NOMO-1 (cell line): Measurements from ENCODE around the gene MAG.

Experiments used
- DNase-seq, 2 experiments: peaks; one replicate each; lab custom pipeline; 2025; ENCODE audit not compliant: unreplicated experiment in 2 of 2; lab: John Stamatoyannopoulos, UW

Gene MAG, protein sequence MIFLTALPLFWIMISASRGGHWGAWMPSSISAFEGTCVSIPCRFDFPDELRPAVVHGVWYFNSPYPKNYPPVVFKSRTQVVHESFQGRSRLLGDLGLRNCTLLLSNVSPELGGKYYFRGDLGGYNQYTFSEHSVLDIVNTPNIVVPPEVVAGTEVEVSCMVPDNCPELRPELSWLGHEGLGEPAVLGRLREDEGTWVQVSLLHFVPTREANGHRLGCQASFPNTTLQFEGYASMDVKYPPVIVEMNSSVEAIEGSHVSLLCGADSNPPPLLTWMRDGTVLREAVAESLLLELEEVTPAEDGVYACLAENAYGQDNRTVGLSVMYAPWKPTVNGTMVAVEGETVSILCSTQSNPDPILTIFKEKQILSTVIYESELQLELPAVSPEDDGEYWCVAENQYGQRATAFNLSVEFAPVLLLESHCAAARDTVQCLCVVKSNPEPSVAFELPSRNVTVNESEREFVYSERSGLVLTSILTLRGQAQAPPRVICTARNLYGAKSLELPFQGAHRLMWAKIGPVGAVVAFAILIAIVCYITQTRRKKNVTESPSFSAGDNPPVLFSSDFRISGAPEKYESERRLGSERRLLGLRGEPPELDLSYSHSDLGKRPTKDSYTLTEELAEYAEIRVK

DNA sequence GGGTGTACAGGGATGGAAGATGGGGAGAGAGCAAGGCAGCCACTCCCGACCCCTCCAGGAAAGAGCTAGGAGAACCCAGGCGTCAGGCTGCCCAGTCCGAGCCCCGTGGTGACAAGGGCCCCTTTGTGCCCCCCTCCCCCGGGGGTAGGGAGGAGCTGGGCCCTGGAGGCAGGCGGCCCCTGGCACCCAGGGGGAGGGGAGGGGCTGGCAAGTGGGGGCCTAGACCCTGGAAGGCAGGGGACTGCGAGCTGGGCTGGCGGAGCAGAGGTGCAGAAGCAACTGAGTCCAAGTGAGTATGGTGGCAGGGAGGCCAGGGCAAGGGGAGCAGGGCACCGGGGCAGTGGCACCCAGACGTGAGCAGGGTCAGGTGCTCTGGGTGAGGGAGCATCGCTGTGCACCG, at the start of gene MAG:
Gene MAG (plus strand): TSS at position 246 of the 400 bp plus-strand sequence. CDS start 3,248 bp downstream, outside the sequence.
- DNase-seq: no peak

DNA sequence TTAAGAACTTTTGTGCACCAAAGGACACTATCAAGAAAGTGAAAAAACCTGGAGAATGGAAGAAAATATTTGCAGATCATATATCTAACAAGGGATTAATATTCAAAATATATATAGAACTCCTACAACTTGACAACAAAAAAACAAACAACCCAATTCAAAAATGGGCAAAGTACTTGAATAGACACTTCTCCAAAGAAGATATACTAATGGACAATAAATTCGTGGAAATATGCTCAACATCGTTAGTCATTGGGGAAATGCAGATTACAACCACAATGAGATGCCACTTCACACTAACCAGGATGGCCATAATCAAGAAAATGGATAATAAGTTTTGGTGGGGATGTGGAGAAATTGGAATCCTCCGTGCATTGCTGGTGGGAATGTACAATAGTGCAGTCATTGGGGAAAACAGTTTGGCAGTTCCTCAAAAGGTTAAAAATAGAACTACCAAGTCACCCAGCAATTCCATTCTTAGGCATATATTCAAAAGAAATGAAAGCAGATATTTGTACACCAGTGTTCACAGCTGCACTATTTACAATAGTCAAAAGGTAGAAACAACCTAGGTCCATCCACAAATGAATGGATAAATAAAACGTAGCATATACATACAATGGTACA, 45.4 kb upstream of the MAG start:
- DNase-seq: no peak

DNA sequence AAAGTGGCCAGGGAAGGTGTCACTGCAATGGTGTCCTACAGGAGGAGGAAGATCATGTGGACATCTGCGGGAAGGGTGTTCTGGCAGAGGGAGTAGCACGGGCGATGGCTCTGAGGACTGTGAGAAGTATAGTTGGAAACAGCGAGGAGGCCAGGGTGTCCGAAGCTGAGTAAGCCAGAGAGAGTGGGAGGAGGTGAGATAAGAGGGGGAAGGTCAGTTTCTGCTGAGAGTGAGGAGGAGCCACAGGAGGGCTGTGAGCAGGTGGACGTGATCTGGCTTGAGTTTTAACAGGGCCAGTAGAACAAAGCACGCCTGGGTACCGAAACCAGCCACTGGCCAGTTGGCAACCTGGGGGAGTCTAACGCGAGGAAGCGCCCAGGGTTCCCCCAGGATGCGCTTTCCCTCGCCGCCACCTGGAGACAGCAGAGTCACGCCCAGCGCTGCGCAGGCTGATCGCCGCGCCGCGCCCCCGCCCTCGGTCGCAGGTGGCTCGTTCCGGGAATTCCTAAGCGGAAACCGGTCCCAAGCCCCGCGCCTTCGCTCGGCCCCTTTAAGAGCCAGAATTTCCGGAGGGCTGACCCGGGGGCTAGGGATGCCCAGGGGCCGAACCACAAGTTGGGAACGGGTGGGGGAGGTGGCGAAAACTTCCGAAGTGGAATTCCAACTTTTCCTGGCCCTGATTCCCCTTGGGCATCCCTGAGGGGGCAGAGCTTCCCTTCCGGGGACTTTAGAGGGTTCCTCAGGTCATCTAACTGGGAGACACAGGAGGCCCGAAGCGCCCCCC, 44.2 kb upstream of the MAG start:
- DNase-seq: no peak

DNA sequence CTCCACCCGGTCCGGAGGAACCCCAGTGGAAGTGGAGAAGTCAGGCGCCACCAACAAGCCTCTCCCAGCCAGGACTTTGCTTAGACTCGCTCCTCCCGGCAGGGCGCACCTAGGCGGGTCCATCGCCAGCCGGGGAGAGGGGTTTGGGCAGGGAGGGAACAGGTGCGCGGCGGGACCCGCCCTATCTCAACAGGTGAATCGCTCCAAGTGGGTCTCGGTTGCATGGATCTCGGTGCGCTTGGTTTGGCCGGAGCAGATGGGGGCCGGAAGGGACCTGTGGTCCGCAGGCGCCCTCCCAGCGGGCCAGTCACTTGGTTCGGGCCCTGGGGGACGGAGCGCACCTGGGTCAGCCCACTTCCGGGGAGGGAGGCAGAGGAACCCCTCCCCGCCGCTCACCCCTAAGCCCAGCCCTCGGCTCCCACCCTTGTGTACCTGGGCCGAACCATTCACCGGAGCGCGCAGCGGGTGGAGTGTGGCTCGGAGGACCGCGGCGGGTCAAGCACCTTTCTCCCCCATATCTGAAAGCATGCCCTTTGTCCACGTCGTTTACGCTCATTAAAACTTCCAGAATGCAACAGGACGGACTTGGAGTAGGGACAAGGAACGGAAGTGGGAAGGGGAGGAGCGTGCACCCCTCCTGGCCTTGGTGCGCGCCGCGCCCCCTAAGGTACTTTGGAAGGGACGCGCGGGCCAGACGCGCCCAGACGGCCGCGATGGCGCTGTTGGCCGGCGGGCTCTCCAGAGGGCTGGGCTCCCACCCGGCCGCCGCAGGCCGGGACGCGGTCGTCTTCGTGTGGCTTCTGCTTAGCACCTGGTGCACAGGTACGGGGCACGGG, 43.4 kb upstream of the MAG start, which contains the start of gene LSR:
Gene LSR (plus strand): TSS at position 693 of the 836 bp plus-strand sequence. CDS start 21 bp downstream, at position 714.
- no peak for DNase-seq

DNA sequence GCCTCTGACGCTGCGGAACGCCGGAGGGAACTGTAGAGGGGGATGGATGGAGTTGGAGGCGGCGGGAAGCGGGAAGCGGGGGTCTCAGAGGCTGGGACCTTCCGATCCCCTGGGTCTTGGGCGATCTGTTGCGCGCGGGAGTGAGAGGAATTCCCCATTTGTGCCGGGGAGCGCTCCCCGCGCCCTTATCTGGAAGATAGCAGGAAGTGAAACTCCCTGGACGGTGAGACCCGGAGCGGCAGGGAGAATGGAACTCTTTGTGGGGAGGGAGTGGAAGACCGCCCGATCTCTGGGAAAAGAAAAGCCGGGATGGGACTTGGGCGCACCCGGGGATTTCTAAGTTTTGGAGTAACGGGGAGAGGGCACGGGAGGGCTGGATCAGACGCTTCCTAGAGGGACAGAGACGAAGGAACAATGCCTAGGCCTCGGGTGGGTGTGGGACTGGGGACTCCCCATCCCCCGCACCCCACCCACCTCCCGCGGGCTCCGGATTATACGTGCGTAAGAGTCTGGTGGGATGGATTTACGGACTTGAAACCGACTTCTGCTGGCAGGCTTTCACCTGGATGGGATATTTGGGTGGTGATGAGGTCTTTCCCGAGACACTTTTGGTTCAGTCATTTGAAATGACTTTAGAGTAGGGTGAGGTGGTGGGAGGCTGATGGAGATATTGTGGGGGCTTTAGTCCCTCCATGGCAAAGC, 42.7 kb upstream of the MAG start:
- DNase-seq: no peak

DNA sequence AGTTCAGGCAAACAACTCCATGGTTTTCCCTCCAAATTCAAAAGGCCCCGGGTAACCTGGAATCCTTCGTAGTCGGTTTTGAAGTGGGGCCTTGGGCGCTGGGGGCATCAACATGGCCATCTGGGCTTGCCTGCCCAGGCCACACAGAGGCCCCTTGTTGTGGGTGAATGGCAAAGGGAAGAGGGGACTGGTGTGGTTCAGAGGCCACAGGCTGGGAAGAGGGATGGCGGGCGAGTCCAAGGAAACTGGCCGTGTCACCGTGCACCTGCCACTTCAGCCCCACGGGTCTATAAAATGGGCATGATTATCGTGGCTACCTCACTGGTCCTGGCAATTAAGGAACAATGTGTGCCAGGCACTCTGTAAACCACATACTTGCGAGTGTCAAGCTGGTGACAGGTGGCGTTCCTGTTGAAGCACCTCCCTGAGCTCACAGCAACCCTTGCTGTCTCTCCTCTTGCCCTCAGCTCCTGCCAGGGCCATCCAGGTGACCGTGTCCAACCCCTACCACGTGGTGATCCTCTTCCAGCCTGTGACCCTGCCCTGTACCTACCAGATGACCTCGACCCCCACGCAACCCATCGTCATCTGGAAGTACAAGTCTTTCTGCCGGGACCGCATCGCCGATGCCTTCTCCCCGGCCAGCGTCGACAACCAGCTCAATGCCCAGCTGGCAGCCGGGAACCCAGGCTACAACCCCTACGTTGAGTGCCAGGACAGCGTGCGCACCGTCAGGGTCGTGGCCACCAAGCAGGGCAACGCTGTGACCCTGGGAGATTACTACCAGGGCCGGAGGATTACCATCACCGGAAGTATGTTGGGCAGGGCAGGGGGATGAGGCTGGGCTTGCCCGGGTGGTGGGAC, 41.9 kb upstream of the MAG start:
- no peak for DNase-seq

DNA sequence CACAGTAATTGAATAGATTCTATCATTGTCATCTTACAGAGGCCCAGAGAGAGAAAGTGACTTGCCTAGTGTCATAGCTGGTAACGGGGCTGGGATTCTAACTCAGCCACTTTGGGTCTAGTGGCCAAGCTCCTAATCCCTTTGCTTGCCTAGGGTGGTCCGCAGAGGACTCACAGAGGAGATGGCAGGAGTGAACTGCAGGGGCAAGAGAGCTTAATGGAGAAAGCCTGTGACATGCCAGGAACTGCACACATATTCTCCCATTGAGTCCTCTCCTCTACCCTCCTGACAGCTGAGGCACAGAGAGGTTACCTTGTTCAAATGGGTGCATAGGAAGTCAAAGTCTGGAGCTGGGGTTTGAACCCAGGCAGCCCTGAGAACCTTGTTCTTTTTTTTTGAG, 40.5 kb upstream of the MAG start:
- DNase-seq: no peak

DNA sequence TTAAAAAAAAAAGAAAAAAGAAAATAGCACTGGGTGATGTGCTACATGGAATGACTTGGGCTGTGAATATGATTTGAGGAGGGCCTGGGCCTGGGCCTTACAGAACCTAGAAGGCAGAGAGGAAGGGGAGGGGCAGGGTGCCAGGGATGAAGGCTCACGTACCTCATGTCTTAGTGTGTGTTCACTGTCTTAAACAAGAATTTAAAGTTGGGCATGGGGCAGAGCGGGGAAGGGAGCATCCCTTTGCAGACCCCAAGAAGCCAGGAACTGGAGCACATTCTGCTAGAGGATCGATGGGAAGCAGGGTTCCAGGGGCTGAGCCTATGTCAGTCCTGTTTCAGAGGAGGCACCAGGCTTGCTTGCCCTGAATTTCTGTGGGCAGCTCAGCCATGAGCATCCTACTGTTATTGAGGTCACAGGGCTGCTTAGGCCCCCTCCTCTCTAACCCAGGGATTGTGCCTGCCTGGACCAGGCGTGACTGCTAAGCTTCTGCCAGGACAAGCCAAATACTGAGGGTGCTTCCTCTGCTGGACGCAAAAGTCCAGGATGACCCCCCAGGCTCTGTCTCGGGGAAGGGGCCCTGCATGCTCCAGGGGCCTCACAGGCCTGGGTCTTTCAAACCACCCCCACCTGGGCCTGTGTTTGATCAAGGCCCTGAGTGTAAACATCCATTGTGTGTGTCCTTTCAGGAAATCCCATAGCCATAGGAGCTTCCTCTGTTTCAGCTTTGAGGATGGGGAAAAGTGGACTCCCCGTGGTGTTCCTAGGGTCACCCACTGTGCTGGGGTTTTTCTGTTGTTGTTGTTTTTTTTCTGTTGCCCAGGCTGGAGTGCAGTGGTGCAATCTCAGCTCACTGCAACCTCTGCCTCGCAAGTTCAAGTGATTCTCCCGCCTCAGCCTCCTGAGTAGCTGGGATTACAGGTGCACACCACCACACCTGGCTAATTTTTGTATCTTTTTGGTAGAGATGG, 38.4 kb upstream of the MAG start:
- DNase-seq: no peak

DNA sequence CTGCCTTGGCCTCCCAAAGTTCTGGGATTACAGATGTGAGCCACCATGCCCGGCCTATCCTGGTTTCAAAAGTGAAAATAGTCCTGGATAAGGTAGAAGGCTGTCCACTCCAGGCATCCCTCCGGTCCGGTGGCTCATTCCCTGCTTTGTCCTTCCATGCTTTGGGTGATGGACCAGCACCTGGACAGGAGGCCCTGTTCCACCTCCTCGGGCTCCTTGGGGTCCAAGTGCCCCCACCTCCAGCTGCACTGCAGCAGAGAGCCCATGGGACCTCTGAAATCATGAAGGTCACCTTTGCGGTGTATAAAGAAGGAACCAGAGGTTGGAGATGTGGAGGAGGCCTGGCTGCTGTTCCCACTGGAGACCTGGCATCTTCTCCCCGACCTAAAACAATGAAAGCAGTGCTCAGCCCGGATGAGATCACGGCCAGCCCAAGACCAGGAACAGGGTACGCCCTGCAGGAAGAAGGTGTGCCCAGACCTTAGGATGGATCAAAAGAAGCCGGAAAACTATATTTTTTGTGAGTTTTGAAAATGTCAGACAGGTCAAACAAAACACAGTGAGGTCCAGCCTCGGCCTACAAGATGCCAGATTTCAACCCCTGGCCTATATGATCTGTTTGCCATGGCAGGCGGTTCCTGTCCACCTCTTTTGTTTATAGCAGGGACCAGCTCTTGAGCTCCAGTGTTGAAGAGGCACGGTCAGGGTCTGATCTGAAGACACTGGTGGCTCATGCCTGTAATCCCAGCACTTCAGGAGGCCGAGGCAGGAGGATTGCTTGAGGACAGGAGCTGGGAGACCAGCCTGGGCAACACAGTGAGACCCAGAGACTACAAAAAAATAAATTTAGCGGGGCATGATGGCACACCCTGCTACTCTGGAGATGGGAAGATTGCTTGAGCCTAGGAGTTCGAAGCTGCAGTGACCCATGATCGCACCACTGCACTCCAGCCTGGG, 37.3 kb upstream of the MAG start:
- no peak for DNase-seq

DNA sequence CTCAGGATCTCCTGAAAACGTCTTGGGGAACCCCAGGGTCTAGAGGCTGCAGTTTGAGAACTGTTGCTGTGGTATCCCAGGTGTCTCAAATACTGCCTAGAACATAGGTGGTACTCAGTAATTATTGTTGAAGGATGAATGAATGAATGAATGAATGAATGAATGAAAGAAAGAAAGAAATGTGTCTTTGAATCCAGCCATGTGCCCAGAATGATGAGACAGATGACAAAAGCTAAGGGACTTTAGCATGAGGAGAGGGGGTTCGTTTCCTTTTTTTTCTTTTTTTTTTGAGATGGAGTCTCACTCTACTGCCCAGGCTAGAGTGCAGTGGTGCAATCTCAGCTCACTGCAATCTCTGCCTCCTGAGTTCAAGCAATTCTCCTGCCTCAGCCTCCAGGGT, 35.4 kb upstream of the MAG start:
- no peak for DNase-seq

DNA sequence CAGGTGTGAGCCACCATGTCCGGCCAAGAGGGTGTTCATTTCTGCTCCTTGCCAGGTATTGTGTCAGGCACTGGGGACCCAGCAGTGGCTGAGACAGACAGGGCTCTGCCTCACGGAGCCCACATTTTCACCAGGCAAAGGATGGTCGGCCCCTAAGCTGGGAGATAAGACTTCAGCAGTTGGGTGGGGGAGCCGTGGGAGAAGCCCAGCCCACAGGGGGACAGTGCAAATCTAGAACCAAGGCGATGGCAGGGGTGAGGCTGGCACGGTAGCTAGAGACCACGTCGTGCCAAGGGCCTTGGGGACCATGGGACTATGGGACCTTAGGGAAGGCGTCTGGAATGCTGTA, 34.9 kb upstream of the MAG start:
- DNase-seq: no peak

DNA sequence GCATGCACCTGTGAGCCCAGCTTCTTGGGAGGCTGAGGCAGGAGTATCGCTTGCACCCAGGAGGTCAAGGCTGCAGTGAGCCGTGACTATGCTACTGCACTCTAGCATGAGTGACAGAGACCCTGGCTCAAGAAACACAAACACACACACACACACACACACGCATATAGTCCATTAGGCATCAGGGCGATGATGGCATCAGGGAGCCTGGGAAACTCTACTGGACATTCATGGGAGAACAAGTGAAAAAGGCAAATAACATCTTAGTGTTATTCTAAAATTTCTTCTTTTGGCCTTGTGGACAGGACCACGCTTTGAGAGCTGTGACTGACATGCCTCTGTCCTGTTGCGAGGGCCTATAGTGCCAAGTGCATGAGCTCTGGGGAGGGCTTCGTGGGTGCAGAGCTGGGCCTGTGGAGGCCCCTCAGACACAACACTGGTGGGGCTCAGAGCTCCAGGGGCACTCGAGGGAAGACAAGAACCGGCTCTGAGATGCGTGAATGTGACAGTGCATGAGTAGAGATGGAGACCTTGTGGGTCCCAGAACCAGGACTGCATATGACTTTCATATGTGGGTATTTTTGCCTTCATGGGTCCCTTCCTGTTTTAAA, 31.2 kb upstream of the MAG start:
- no peak for DNase-seq

DNA sequence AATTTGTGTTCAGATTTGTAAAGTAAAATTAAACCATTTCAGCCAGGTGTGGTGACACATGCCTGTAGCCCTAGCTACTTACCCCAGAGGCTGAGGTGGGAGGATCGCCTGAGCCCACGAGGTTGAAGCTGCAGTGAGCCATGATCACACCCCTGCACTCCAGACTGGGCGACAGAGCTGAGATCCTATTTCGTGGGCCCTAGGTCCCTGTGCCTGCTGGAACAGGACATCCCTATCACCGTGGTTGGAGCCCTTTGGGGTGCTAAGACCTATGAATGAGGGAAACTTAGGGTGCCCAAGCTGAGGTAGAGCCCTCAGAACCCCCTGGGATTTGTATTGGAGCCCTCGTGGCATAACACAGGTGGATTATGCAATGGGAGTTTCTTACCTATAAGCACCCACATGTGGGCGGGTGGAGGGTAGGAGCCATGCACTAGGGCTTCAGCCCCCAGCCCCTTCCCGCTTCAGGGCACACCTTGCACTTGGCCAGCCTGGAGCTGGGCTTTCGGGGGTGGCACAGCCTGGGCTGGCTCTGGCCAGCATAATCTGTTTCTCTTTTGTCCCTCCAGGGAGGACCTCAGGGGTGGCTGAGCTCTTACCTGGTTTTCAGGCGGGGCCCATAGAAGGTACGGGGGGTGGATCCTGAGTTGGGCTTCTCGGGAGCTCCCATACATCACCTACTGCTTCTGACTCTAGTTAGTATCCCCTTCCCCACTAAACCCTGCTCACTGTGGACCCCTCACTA, 30.4 kb upstream of the MAG start:
- no peak for DNase-seq

DNA sequence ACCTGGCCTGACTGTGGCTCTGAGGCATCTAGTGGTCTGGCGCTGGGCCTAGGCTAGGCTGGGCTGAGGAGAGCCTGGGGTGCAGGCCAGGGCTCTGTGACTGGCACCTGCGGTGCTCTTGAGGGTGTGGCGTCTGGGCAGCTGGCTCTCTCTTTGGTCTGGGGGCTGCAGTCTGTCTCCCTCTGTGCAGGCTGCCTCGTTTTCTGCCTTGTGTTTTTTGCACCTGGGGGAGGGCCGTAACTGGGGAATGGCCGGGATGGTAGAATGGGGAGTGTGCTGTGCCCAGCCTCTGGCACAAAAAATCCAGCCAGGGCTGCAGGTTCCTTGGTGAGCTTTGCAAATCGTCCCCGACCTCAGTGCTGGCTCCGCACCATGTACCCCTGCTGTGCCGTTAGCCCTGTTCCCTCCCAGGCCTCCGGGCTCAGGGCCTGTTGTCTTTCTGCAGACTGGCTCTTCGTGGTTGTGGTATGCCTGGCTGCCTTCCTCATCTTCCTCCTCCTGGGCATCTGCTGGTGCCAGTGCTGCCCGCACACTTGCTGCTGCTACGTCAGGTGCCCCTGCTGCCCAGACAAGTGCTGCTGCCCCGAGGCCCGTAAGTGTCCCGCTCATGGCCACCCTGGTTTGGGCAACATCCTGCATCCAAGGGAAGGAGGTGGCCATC, 29.7 kb upstream of the MAG start:
- no peak for DNase-seq
